Caco-2 (cell line): ENCODE data around the gene SLC9C1. TPM values are rescaled to one million over a fixed set of nuclear protein-coding genes. Genes with fewer than 3 reads are reported as not detected.

Source experiments
- BruUV-seq: library from RNA; stranded (reverse); fragments of 400-500 nt; replicated peaks from 2 replicates; lab custom pipeline; 2021; lab: Mats Ljungman, UMichigan
- CTCF ChIA-PET: fragments of 300-600 bp; sonication (Branson Sonifier 250); formaldehyde crosslinking; loops from one replicate; lab custom pipeline; 2022; ENCODE audit warnings: antibody characterized with exemption; lab: Charles Lee
- POLR2A ChIA-PET: fragments of 300-600 bp; sonication (Branson Sonifier 250); formaldehyde crosslinking; loops from one replicate; lab custom pipeline; 2022; ENCODE audit warnings: antibody characterized with exemption; lab: Charles Lee
- DNase-seq, 2 experiments: peaks; one replicate each; pipeline versions ENCODE4 v3.0.0 to v3.0.0-alpha.2; 2020 to 2022
- H3K27me3 ChIP-seq: replicated peaks from 2 replicates; pipeline ENCODE4 v1.6.0; 2011; ENCODE audit warnings: low read length; ENCODE audit not compliant: control insufficient read depth, insufficient read depth
- H3K36me3 ChIP-seq: 2 replicates; pipeline ENCODE4 v1.5.1; 2011; ENCODE audit warnings: low read length; ENCODE audit not compliant: control insufficient read depth, insufficient read depth
- H3K4me1 ChIP-seq: fragments of 250-450 bp; sonication (Bioruptor Pico); 2 replicates; pipeline ENCODE4 v1.5.1; 2020; ENCODE audit warnings: mild to moderate bottlenecking
- H3K4me3 ChIP-seq: 2 replicates; pipeline ENCODE4 v1.5.1; 2011; ENCODE audit warnings: low read depth, mild to moderate bottlenecking, control low read depth, low read length
- H3K9me3 ChIP-seq: fragments of 250-450 bp; sonication (Bioruptor Pico); 2 replicates; pipeline ENCODE4 v1.5.1; 2020; ENCODE audit warnings: mild to moderate bottlenecking, moderate library complexity
- H3K27ac Mint-ChIP-seq: one replicate; pipeline ENCODE4 v1.8.0; 2022; ENCODE audit warnings: mixed read lengths; ENCODE audit not compliant: unreplicated experiment
- H3K27me3 Mint-ChIP-seq: one replicate; pipeline ENCODE4 v1.8.0; 2022; ENCODE audit warnings: mixed read lengths; ENCODE audit not compliant: insufficient read depth, unreplicated experiment
- H3K36me3 Mint-ChIP-seq: one replicate; pipeline ENCODE4 v1.8.0; 2022; ENCODE audit warnings: mild to moderate bottlenecking, mixed read lengths; ENCODE audit not compliant: insufficient read depth, unreplicated experiment
- H3K4me1 Mint-ChIP-seq: one replicate; pipeline ENCODE4 v1.8.0; 2022; ENCODE audit warnings: low read depth, mixed read lengths; ENCODE audit not compliant: unreplicated experiment
- H3K4me3 Mint-ChIP-seq: one replicate; pipeline ENCODE4 v1.8.0; 2022; ENCODE audit warnings: mild to moderate bottlenecking, moderate library complexity, mixed read lengths; ENCODE audit not compliant: unreplicated experiment
- H3K9me3 Mint-ChIP-seq: one replicate; pipeline ENCODE4 v1.8.0; 2022; ENCODE audit warnings: mixed read lengths; ENCODE audit not compliant: unreplicated experiment
- intact Hi-C: fragments of 100-400 bp; cut with micrococcal nuclease; formaldehyde crosslinking; loops from one replicate; pipeline ENCODE4 v1.10.0; 2022; ENCODE audit not compliant: unreplicated experiment
- total RNA-seq: library from RNA; stranded (reverse); gene quantifications from 2 replicates; pipeline ENCODE4 v1.2.3, GENCODE V29; 2022
- TF ChIP-seq, protein P1 (sequence below), 2 experiments: fragments of 200-600 bp in 1 of 2; IDR thresholded peaks; 1 replicate in 1 of 2; 2 replicates in 1 of 2; pipeline versions ENCODE4 v1.5.1 to v1.8.0; 2011 to 2022; ENCODE audit warnings: antibody characterized with exemption in 1 of 2, control low read depth in 1 of 2, inconsistent platforms in 1 of 2, low read depth in 1 of 2, low read length in 1 of 2, mild to moderate bottlenecking in 1 of 2, moderate library complexity in 1 of 2; ENCODE audit not compliant: insufficient read depth in 1 of 2, severe bottlenecking in 1 of 2, unreplicated experiment in 1 of 2

Gene SLC9C1
- total RNA-seq, 1 experiment from 2014 or later: not detected

DNA sequence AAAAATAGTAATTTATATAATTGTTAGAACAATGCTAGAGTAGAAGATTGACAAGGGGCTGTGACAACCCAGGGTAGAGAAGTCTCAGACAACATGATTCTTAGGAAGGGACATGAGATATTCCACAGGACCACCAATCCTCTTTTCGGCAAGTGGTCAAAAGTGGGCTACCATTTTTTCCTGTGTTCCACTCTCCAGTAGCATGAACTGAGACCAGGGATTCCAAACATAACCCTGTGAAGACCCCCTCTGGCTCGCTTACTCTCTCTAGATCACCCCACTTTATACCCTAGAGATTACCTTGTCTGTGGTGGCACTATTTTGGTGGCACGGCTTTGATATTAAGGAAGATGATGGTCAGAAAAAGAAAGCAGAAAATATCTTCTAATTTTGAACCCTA lies 161.9 kb downstream of the SLC9C1 start:
- H3K4me1 ChIP-seq: peaks cover 32% of the 10 kb centered on the region
- 0 out of 2 replicates have a peak, but pooled peaks cover 2% of the 10 kb centered on the region for H3K36me3 ChIP-seq
- no TSS peak for BruUV-seq
- Mint-ChIP-seq H3K27me3 (no peaks in the 10 kb centered on the region), H3K4me3 (no peak overlapping the region), H3K4me1 (peaks cover 10% of the 10 kb centered on the region), H3K36me3 (peaks cover 19% of the 10 kb centered on the region), H3K9me3 (no peaks in the 10 kb centered on the region), H3K27ac (no peak overlapping the region)
- no peak for DNase-seq
- no peaks in the 10 kb centered on the region for H3K9me3 ChIP-seq
- POLR2A ChIA-PET: no interaction called here
- TF ChIP-seq, protein P1, sequence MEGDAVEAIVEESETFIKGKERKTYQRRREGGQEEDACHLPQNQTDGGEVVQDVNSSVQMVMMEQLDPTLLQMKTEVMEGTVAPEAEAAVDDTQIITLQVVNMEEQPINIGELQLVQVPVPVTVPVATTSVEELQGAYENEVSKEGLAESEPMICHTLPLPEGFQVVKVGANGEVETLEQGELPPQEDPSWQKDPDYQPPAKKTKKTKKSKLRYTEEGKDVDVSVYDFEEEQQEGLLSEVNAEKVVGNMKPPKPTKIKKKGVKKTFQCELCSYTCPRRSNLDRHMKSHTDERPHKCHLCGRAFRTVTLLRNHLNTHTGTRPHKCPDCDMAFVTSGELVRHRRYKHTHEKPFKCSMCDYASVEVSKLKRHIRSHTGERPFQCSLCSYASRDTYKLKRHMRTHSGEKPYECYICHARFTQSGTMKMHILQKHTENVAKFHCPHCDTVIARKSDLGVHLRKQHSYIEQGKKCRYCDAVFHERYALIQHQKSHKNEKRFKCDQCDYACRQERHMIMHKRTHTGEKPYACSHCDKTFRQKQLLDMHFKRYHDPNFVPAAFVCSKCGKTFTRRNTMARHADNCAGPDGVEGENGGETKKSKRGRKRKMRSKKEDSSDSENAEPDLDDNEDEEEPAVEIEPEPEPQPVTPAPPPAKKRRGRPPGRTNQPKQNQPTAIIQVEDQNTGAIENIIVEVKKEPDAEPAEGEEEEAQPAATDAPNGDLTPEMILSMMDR (IDR thresholded peaks at IDR 0.05; ENCODE audit: insufficient read depth in 1 of 2, low read depth in 1 of 2, low read length in 1 of 2, severe bottlenecking in 1 of 2, unreplicated experiment in 1 of 2): no peak
- H3K4me3 ChIP-seq: no peak overlapping the region
- H3K27me3 ChIP-seq: no peaks in the 10 kb centered on the region
- CTCF ChIA-PET: no interaction called here
- intact Hi-C loops: no loop called here

DNA sequence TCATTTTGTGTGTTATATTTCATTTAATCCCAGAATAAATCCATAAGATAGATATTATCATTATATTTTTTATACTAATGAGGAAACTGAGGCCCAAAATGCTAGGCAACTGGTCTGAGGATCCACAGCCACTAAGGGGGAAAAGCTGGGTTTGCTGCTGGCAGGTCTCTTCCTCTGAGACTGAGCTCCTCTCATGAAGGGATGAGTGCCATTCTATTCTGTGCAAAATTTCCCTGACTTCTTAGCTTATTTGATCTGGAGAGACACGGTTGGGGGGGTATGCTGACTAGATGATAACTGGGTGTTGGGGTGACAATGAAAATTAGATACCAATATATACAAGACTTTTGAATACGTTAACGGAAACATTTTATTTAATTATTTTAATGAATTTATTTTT lies 162.9 kb downstream of the SLC9C1 start:
- Histone ChIP-seq H3K27me3 (no peaks in the 10 kb centered on the region), H3K4me3 (no peak overlapping the region), H3K36me3 (0 out of 2 replicates have a peak, but pooled peaks cover 2% of the 10 kb centered on the region), H3K4me1 (peaks cover 38% of the 10 kb centered on the region), H3K9me3 (no peaks in the 10 kb centered on the region)
- no TSS peak for BruUV-seq
- no peak for DNase-seq
- ChIA-PET CTCF (no interaction called here), POLR2A (no interaction called here)
- Mint-ChIP-seq H3K4me3 (no peak overlapping the region), H3K27ac (no peak overlapping the region), H3K4me1 (peaks cover 18% of the 10 kb centered on the region), H3K36me3 (peaks cover 26% of the 10 kb centered on the region), H3K9me3 (no peaks in the 10 kb centered on the region), H3K27me3 (no peaks in the 10 kb centered on the region)
- intact Hi-C loops: no loop called here
- TF ChIP-seq, protein P1 (IDR thresholded peaks at IDR 0.05; ENCODE audit: insufficient read depth in 1 of 2, low read depth in 1 of 2, low read length in 1 of 2, severe bottlenecking in 1 of 2, unreplicated experiment in 1 of 2): no peak

DNA sequence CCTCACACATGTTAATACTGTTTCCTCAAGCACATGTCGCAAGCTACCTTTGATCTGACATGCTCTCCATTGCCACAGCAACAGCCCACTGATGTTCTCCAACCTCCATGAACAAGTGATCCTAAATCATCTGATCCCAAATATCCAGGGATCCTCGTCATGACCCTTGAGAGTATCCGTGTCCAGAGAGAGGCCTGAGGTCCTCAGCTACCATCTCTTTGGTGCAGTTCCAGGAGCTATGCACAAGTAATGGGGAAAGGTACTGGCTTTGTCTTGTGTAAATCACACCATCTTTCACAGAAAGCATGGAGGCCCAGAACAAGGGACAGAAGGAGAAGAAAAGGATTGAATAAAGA lies 163.4 kb downstream of the SLC9C1 start:
- H3K9me3 ChIP-seq: no peaks in the 10 kb centered on the region
- no peaks in the 10 kb centered on the region for H3K27me3 ChIP-seq
- H3K4me1 ChIP-seq: peaks cover 42% of the 10 kb centered on the region
- no peak for DNase-seq
- 0 out of 2 replicates have a peak, but pooled peaks cover 2% of the 10 kb centered on the region for H3K36me3 ChIP-seq
- H3K4me1 Mint-ChIP-seq: peaks cover 20% of the 10 kb centered on the region
- no peak overlapping the region for H3K4me3 Mint-ChIP-seq
- CTCF ChIA-PET: no interaction called here
- H3K9me3 Mint-ChIP-seq: no peaks in the 10 kb centered on the region
- TF ChIP-seq, protein P1 (IDR thresholded peaks at IDR 0.05; ENCODE audit: insufficient read depth in 1 of 2, low read depth in 1 of 2, low read length in 1 of 2, severe bottlenecking in 1 of 2, unreplicated experiment in 1 of 2): no peak
- H3K27ac Mint-ChIP-seq: peak overlapping the region; percentile 72
- intact Hi-C loops: no loop called here
- POLR2A ChIA-PET: no interaction called here
- peaks cover 27% of the 10 kb centered on the region for H3K36me3 Mint-ChIP-seq
- H3K27me3 Mint-ChIP-seq: no peaks in the 10 kb centered on the region
- no TSS peak for BruUV-seq
- H3K4me3 ChIP-seq: no peak overlapping the region
